ENCODE results near the gene DBNL.

The DBNL gene

DNA sequence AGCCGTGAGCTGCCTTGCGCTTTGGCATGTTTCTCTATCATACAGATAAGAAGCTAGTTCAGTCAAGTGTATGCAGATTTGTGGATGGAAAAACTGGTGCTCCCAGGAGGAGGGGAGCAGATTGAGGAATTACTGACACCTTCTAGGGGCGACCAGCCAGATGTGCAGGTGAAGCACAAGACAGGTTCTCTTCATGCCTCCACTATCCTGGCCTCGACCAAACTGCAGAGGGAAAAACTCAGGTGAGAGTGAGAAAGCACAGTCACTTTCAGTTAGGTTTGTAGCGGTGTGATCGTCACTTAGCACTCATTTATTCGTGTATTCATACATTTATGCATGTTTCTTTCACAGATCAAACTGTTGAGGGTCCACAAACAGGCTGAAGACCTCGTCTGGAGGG, 600 bp upstream of the DBNL start:
- no peak for DNase-seq (ENCODE audit: low read depth in 2 of 2)

DNA sequence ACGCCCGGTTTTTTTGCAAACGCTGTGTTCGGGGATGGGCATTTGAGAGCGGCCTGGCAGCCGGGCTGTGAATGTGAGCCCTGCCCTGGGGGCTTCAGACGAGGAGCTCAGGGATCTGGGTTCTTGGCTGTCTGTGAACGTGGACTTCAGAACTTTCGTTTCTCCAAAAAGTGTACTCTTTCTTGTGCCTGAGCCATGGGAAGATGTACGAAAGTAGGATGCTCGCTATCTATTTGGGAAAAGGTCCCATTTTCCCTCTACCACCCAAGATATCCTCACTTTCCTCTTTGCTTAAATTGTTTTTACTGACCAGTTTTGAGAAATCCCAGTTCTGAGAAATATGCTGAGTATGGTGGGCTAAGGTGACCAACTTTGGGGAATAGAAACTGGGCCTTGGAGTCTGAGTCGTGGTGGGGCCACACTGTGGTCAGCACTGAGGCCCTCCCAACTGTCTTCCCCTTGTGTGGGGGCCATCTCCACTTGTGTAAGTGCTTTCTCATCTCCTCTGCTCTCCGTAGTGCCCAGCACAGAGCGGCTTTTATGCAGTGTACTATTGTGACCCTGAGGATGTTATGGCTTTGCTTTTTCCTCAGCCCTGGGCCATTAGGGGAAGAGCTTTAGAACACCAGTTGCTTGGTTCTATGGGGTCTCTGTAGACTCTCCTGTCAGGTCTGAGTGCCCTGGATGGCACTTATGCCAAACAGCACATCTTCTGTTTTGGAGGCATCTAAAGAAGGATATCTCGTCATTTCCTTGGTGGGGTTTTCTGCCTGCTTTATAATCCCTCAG, 918 bp downstream of the DBNL start:
- DNase-seq (ENCODE audit: low read depth in 2 of 2) = no peak

DNA sequence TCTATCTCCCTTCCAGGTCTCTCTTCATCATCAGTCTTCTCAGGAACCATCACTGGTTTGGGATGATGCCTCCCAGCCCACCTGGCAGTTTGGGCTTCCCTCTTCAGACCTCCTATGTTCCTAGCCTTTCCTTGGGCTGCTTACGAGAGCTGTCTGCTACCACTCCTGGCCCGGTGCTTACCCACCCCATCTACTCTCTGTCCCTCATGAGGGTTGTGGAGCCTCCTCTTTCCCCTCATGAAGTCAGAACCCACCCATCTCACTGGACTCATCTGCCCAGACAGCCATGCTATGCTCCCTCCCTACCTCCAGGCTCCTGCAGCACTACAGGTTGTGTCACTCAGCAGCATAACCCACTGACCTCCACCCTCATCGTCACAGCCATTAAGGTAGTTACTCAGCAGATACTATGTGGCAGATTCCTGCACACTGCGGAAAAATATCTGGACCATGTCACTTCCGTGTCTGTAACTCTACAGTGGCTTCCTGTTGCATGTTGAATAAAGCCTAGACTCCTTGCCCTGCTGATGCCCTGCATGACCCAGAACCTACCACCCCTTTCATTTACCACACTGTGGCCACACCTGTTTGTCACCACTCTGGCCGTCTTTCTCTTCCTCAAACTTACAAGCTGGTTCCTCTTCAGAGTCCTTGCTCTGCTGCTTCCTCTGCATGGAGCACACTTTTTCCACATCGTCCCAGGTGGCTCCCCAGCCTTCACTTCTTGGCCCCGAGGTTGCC, 2.0 kb downstream of the DBNL start:
- no peak for DNase-seq (ENCODE audit: low read depth in 2 of 2)

DNA sequence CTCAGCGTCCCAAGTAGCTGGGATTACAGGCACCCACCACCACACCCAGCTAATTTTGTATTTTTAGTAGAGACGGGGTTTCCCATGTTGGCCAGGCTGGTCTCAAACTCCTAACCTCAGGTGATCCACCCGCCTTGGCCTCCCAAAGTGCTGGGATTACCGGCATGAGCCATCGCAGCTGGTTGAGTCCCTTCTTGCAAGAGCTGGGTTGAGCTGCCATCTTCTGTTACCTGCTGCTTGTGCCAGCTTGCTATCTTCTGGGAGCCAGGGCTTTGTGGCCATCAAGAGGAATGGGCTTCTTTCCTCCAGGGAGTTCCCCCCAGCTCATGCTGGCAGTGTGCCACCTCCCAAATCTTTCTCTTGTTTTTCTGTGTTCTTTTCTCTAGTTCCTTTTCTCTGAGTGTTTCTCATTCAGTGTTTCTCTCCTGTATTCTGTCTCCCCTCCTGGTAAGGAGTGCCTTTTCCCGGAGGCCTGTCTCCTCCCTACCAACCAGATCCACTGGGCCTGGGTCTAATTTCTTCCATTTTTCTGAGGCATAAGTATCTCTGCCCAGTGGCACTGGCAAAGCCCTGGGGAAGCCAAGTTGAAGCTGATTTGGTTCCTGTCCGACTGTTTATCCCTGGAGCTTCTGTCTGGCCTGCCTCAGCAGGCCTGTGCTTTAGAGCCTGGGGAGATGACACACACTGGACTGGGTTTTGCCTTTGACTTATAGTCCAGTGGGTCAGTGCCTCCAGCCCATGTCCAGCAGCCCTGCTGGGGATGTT, 3.7 kb downstream of the DBNL start:
- no peak for DNase-seq (ENCODE audit: low read depth in 2 of 2)

DNA sequence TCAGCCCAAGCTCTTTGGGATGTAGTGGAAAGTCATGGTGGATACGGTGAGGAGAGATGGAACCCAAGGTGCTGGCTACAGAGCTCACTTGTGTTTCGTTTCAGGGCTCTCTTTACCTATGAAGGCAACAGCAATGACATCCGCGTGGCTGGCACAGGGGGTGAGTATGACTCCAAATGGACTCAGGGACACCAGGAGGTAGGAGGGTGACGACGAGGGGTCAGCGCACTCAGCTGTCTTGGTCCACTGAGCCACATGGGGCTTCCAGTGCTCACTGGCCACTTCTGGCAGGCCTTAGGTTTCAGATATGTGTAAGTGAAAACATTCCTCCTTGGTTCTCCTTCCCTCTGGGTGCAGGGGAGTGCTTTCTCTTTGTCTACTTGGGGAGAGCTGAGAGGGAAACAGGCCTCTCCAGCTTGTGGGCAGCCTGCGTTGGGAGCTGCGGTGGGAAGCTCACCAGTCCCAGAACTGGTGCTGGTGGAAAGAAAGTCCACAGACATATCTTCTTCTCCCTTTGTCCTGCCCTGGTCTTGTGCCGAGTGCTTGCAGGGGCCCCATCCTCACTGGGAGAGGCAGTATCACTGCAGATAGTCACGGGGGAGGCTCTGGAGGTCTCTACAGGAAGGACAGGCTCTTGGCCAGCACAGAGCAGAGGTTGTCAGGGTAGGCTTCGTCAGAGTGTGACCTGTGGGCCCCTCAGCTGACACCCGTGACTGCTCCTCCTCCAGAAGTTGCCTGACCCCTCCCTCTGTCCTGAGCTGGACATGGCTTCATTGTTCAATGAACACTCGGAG, 5.8 kb downstream of the DBNL start:
- no peak for DNase-seq (ENCODE audit: low read depth in 2 of 2)

DNA sequence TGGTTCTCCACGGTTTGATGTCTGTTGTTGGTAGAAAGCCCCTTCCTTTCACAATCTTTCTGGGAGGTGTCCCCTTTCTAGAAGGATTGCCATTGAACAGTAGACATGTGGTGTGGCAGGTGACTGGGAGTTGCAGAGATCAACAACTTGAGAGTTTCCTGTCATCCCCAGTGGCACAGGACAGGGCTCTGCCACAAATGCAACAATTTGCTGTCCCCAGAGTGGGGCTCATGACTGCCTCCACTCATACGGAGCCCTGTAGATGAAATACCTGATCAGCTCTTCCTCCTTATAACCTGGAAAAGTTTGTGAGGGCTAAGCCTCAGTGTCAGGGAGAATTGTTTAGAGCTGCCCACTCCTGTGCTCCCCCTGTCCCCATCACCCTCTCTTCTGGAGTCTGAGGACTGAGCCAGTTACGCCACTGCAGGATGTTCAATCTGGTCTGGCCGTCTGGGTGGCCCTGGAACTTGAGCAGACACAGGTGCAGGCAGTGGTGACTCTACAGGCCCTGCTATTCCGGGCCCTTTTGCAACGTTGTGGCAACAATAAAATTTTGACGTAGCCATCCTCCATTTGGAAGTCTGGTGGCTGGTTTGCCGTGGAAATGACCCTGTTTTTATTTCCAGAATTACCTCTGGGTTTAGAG, 6.5 kb downstream of the DBNL start:
- DNase-seq (ENCODE audit: low read depth in 2 of 2) = no peak

DNA sequence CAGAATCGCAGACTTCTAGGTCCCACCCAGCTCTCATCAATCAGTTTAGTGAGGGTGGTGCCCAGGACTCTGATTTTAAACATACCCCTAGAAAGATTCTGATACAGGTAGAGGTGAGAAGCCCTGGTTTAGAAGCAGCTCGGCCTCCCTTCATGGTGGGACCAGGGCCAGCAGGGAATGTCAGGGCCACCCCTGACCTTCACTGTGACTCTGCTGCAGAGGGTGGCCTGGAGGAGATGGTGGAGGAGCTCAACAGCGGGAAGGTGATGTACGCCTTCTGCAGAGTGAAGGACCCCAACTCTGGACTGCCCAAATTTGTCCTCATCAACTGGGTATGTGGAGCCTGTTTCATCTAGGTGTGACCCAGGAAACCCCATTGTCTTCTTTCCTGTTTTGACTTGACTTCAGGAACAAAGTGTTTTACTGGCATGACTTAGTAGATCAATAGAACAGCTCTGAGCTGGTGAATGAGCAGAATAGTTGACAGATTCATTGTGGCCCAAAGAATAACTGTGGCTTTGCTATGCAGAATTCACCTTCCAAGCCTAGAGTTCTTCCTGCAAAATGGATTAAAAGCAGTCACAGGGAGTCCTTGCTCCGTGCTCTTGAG, 7.2 kb downstream of the DBNL start:
- no peak for DNase-seq (ENCODE audit: low read depth in 2 of 2)

DNA sequence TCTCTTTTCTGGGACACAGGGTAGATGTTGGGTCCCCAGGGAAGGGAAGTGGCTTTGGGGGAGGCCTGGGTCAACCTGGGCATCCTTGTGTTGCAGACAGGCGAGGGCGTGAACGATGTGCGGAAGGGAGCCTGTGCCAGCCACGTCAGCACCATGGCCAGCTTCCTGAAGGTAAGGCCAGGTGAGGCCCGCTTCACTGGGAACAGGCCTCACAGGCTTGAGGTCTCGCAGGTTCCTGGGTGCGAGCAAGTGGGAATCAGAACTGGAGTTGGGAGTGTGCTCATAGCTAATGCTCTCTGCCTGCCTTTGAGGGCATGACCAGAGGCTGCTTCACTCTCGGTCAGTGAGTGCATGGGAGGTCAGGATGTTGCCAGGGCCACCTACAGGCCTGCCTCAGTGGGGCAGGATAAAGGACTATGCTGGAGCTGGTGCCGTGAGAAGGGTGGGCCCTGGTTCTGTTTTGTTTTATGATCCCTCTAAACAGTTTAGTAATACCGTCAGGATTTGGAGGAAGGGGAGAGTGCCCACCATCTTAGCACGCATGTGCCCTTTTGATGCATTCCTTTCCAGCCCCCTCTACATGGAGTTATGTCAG, 8.4 kb downstream of the DBNL start:
- DNase-seq (ENCODE audit: low read depth in 2 of 2) = no peak

DNA sequence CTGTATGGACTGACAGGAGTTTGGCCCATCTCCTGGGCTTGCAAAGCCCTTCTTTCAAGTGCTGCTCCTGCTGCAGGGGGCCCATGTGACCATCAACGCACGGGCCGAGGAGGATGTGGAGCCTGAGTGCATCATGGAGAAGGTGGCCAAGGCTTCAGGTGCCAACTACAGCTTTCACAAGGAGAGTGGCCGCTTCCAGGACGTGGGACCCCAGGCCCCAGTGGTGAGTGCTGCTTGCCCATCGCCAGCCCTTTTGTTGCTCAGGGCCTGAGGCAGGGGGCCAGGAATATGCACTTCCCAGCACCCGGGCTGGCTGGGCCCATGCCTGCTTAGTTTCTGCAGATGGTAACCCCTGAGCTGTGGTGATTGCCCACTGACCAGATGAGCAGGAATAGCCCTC, 12.2 kb downstream of the DBNL start:
- DNase-seq (ENCODE audit: low read depth in 2 of 2) = no peak

DNA sequence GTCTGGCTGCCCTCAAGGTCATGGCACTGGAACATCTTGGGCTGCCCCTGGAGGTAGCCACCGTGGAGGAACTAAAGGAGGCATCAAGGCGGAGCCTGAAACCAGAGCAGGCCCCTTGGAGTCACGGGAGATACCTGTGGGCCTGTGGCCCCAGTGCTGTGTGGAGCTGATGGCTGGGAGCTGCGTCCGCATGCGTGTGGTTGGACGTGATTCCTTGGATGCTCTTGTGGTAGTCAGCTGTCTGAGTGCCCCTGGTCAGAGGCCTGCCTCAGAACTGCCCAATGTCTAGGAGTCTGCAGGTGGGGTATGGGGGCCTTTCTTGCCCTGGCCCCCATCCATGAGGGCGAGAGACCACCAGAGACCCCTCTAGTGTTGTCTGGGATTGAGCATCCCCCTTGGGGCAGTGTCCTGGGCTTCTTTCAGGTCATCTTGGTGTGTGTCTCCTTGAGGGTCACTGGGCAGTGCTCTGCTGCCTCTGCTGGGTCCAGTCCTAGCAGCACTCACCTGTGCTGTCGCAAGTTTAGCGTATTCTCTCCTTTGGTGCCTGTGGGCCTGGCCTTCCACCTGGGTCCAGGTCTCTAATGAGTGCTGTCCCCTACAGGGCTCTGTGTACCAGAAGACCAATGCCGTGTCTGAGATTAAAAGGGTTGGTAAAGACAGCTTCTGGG, 12.8 kb downstream of the DBNL start:
- DNase-seq (ENCODE audit: low read depth in 2 of 2) = no peak

DNA sequence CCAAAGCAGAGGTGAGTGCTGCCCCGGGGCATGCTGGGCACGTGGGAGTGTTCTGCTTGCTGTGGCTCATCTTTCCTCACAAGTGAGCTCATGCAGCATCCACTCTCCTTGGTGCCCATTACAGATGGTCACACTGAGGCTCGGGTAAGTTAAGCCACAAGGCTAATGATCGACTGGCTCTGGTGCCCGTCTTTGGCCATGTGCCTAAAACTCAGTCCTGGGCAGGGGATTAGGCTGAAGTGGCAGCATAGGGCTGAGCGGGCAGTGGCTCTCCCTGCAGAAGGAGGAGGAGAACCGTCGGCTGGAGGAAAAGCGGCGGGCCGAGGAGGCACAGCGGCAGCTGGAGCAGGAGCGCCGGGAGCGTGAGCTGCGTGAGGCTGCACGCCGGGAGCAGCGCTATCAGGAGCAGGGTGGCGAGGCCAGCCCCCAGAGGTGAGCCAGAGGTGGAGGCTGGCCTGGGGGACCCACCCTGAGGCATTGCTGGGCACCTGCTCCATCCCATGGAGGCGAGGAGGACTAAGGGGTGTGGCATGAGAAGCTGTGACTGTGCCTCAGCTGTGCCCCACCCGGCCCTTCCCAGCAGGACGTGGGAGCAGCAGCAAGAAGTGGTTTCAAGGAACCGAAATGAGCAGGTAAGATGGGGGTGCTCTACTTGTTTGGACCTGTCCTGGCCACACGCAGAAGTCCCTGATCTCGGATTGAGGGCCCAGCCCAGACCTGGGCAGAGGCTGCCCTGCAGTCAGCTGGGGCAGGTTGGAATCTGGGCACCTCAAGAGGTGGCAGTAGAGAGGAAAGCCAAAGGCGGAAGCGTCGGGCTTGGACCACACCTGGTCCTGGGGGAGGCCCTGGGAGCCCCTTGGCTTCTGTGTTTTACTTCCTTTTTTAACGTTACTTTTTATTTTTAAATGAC, 13.6 kb downstream of the DBNL start:
- no peak for DNase-seq (ENCODE audit: low read depth in 2 of 2)

DNA sequence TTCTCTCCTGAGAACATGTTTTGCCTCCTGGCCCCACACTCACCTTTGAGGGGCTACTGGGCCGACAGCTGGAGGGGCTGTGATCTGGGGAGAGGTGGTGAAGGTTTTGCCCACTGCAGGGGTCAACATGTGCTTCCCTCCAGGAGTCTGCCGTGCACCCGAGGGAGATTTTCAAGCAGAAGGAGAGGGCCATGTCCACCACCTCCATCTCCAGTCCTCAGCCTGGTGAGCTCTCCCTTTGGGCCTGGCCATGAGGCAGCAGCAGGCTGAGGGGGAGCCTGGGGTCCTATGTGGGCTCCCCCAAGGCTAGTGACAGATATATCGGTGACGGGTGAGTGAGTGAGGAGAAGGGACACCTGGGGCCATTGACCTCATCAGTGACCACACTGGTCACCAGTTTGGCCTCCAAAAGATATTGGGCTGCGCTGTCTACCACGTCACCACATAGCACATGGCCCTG, 14.3 kb downstream of the DBNL start:
- DNase-seq (ENCODE audit: low read depth in 2 of 2) = no peak

DNA sequence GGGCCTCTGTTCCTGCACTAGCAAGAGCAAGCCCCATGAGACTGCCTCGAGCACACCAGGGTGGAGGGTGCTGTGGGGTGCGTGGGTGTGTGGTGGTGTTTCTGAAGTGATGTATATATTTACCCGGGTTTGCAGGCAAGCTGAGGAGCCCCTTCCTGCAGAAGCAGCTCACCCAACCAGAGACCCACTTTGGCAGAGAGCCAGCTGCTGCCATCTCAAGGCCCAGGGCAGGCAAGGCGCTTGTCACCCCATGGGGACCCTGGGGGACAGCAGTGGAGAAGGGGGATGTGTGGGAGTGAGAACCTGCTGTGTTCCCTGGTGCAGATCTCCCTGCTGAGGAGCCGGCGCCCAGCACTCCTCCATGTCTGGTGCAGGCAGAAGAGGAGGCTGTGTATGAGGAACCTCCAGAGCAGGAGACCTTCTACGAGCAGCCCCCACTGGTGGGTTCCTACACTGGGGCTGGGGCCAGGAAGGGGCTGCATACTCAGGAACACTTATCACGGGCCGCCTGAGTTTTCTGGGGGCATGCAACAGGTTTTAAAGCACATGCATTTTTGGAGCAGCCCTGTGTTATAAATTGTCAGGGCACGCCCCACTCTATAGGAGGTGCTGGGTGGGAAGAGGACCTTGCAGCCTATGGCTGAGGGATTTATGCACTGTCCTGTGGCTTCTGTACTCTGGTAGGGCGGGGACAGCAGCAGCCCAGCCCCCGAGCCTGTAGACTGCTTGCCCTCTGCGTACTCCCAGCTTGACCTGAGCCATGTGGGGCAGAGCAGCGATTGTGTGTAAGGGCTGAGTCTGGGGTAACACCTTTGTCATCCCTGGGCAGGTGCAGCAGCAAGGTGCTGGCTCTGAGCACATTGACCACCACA, 15.0 kb downstream of the DBNL start:
- DNase-seq (ENCODE audit: low read depth in 2 of 2) = no peak

DNA sequence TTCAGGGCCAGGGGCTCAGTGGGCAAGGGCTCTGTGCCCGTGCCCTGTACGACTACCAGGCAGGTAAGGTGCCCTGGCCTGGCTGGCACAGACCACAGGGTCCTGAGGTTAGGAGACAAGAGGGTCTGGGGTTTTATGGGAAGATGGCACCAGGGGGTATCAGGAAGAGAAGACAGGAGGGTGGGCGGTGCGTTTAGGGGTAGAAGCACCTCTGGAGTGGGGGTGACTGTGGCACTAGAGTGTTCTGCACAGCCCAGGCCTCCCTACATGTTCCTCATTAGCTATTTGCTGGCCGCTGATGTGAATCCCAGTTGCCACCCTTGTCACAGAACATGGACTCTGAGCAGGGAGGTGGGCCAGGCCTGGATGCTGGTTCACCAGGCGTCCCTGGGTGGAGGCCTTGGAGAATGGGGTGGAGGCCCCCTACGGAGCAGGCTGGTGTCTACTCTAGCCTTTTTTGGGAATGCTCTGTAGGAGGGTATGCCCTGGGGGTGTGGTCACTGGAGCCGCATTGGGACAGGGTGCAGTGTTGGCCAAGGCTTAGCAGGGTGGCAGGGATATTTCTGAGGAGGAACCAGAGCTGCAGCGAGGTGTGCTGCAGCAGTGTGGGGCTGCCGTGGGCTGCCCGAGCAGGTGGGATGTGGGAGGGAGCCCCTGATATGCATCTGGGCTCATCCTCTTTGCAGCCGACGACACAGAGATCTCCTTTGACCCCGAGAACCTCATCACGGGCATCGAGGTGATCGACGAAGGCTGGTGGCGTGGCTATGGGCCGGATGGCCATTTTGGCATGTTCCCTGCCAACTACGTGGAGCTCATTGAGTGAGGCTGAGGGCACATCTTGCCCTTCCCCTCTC, 15.8 kb downstream of the DBNL start:
- no peak for DNase-seq (ENCODE audit: low read depth in 2 of 2)

DNA sequence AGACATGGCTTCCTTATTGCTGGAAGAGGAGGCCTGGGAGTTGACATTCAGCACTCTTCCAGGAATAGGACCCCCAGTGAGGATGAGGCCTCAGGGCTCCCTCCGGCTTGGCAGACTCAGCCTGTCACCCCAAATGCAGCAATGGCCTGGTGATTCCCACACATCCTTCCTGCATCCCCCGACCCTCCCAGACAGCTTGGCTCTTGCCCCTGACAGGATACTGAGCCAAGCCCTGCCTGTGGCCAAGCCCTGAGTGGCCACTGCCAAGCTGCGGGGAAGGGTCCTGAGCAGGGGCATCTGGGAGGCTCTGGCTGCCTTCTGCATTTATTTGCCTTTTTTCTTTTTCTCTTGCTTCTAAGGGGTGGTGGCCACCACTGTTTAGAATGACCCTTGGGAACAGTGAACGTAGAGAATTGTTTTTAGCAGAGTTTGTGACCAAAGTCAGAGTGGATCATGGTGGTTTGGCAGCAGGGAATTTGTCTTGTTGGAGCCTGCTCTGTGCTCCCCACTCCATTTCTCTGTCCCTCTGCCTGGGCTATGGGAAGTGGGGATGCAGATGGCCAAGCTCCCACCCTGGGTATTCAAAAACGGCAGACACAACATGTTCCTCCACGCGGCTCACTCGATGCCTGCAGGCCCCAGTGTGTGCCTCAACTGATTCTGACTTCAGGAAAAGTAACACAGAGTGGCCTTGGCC, 16.6 kb downstream of the DBNL start:
- DNase-seq (ENCODE audit: low read depth in 2 of 2) = no peak

DNA sequence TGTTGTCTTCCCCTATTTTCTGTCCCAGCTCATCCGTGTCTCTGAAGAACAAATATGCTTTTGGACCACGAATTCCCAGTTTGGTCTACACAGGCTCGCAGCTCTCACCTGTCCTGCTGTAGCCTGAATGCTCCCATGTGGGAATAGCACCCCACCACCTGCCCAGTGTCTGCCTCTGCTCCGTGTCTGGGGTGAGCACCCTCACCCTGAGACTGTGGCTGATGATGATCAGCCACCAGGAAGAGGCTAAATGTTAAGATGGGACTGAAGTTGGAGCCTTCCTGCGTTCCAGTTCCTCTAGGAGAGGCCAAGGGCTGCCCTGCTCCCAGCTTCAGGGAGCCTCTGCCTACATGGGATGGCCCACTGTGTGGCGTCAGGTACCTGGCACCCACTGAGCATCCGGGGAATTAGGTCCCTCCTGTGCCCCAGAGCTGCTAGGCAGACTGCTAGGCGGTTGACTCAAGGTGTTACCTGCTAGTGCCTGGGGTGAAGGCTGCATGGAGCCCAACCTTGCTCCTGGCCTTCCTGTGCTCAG, 17.2 kb downstream of the DBNL start:
- no peak for DNase-seq (ENCODE audit: low read depth in 2 of 2)

Data from stimulated activated CD4-positive, alpha-beta T cell treated with anti-CD3 and anti-CD28 coated beads, Interleukin-15, amount 100 ng/mL, for 48 hours (primary cell).